ENCODE measurements around the gene MMP24.
"Not testable (repeated sequence)": the region's sequence is repeated elsewhere in the genome, so short reads cannot be mapped to it uniquely, and the experiment has no call there.

The MMP24 gene

GRCh38 chr20:35216541-35216940 is 9.9 kb upstream of the MMP24 start:
- no peak for DNase-seq (ENCODE audit: low read depth in 1 of 2, low spot score in 1 of 2)

- no peak for DNase-seq (ENCODE audit: low read depth in 1 of 2, low spot score in 1 of 2)
Measured at GRCh38 chr20:35223941-35224340, 2.5 kb upstream of the MMP24 start.

- no peak for DNase-seq (ENCODE audit: low read depth in 1 of 2, low spot score in 1 of 2)
Measured at GRCh38 chr20:35224536-35224935, 2.0 kb upstream of the MMP24 start.

DNA sequence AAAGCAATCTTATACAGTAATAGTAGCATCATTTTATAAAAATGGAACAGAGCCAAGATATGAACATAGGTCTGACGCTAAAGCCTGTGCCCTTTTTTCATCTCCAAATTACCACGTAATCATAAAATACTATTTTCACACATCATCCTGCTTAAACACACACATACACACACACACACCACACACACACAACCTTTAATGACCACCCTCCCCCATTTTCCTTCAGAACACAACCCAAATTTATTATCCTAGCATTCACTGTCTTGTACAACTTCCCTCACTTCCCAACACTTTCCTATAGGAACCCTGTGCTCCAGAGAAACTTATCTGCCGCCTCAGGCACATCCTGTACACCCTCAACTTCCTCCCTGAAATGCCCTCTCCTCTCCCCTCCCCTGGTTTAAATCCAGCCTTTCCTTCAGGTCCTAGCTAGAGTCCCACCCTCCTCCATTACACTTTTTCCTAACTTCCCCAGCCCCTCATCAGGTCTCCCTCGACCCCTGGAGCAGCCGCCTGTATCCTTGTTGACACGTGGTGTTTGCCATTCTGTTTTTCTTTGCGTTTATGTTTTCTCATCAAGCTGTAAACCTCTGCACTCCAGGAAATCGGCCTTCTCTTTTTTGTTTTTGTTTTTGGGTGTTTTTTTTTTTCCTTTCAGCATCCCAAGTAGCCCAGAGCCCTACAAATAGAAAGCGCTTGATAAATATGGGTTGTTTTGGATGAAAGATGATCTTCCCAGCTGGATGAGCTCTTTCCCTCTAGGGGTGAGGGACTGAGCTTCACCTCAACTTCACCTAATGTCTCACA is 968 bp upstream of the MMP24 start:
- no peak for DNase-seq (ENCODE audit: low read depth in 1 of 2, low spot score in 1 of 2)

DNA sequence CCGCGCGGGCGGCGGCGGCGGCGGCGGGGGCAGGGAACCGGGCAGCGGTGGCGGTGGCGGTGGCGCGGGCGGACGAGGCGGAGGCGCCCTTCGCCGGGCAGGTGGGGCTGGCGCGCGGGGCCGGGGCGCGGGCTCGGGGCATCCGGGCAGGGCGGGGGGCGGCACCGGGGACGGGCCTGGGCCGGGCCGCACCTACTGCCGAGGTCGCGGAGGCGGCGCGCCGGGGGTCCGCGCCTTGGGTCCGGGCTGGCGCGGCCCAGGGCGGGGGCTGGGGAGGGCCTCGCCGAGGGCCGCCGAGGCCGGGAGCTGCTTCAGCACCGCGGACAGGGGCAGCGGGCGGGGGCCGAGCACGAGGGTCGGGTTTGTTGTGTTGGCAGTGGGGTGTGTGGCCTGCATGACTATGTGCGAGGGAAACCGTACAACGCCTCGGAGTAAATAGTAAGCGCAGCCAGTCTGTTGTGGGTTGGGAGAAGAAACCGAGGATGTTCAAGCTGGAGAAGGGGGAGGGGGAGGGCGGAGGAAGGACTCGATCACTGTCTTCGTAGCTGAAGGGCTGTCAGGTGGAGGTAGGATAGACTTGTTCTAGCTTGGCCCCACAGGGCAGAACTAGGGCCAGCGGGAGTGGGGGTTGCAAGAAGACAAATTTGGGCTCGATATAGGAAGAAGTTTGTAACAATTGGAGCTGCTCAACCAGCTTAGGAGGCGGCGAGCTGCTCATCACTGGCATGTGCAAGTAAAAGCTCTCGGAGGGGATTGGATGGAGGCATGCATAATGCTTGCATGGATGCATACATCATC is 593 bp downstream of the MMP24 start:
- DNase-seq (ENCODE audit: low read depth in 1 of 2, low spot score in 1 of 2): peak in 1 of 2 donors; percentile 42

DNA sequence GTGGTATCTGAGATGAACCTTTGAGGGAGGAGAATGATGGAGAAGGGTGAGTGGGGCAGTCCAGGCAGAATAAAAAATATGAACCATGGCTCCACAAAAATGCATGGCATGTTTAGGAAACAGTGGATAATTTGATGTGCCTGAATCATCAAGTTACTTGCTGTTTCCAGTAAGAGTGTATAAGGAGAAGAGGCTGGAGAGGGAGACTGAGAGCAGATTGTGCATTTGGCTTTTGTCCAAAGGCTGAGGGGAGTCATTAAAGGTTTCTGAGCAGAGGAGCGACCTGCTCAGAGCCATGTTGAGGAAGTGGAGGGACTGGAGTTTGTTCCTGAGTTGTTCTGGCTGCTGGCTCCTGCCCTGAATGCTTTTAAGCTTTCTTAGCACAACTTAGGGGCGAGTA is 6.1 kb downstream of the MMP24 start:
- DNase-seq (ENCODE audit: low read depth in 1 of 2, low spot score in 1 of 2): no peak

- DNase-seq (ENCODE audit: low read depth in 1 of 2, low spot score in 1 of 2): no peak
Measured at GRCh38 chr20:35235881-35236280, 9.4 kb downstream of the MMP24 start.

DNA sequence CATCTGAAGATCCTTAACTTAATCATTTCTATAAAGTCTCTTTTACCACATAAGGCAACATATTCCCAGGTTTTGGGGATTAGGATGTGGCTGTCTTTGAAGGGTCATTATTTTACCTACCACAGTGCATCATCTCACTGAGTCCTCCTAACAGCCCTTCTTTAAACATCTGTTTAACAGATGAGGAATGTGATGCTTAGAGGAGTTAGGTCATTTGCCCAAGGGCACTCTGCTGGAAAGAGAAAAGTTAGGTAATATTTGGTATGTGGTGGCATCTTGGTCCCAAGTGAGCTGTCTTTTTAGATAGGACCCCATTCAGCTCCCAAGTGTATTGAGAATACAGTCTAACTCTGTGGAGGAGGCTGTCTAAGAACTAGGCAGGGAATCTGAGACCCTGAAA is 11.0 kb downstream of the MMP24 start:
- no peak for DNase-seq (ENCODE audit: low read depth in 1 of 2, low spot score in 1 of 2)

- no peak for DNase-seq (ENCODE audit: low read depth in 1 of 2, low spot score in 1 of 2)
Measured at GRCh38 chr20:35238170-35238569, 11.7 kb downstream of the MMP24 start.

GRCh38 chr20:35238735-35239134 is 12.2 kb downstream of the MMP24 start:
- no peak for DNase-seq (ENCODE audit: low read depth in 1 of 2, low spot score in 1 of 2)

DNA sequence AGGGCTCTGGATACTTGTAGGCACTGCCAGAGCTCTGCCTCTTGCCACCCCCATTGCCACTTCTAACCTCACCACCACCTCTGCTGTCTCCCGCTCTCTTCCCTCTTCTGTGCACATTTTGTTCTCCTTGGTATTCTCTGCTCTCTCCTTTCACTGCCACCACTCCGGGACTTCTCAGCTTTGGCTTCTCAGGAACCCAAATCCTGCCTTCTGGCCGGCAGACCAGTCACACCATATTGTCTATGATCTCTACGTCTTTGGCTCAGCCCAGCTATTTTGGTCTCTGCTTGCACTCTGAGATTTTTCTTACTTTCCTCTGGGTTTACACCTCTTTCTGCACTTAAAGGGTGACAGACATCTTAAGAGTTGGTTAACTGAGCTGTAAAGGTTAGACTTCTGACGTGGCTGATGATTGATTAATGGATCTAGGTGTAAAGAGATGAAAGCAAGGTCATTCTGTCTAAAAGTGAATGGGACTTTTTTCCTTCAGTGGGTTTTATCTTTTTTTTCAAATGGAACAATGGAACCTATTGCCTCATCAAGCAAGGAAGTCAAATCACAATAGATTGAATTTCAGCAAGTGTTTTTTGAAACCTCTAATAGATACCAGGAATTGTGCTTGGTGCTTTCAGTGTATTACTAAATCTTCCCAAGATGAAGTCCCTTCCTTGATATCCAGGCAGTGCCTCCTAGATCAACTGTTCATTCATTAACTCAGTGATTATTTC is 13.8 kb downstream of the MMP24 start:
- no peak for DNase-seq (ENCODE audit: low read depth in 1 of 2, low spot score in 1 of 2)

GRCh38 chr20:35240811-35241293 is 14.4 kb downstream of the MMP24 start:
- no peak for DNase-seq (ENCODE audit: low read depth in 1 of 2, low spot score in 1 of 2)

DNA sequence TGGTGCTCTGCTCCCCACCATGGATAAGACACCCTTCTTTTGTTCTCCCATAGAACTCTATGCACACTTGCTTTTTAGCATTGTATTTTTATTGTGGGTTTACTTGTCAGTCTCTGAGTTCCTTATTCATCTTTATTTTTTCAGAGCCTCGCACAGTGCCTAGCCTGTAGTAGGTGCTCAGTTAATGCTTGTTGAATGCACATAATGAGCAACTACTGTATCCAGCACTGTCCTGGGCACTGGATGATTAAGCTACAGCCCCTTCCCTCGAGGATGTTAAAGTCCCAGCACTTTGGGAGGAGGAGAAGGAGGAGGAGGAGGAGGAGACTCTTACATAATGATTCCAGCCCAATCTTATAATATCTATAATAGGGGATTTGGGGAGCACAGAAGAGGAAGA is 16.8 kb downstream of the MMP24 start:
- no peak for DNase-seq (ENCODE audit: low read depth in 1 of 2, low spot score in 1 of 2)

DNA sequence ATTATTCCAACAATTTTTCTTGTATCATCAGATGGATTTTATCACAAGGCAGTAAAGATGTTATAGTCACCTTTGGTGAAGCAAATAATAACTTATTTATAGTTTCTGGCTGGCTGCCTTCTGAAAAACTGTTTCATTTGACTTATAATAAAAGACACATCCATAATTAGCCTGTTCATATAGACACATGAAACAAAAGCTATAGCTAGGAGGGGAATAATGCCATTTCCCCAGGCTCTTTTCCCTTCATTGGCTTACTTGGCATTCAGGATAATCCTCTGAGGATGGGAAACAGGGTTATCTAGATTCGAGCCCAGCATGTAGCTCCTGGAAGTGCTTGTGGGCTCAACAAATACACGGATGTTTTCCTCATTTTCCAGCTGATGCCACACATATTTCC is 17.5 kb downstream of the MMP24 start:
- no peak for DNase-seq (ENCODE audit: low read depth in 1 of 2, low spot score in 1 of 2)

DNA sequence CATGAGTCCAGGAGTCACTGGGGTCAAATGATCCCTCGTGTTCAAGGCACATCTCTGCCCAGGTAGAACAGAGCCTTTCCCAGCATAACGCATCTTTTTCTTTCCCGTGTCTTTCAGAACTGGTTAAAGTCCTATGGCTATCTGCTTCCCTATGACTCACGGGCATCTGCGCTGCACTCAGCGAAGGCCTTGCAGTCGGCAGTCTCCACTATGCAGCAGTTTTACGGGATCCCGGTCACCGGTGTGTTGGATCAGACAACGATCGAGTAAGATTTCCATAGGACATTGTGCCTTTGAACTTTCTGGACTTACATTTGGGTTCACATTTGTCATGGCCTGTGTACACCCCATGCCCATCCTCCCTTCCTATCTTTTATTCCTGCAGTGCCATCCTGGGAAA is 20.2 kb downstream of the MMP24 start:
- no peak for DNase-seq (ENCODE audit: low read depth in 1 of 2, low spot score in 1 of 2)

- DNase-seq (ENCODE audit: low read depth in 1 of 2, low spot score in 1 of 2): no peak
Measured at GRCh38 chr20:35248641-35249475, 22.4 kb downstream of the MMP24 start.

GRCh38 chr20:35251613-35251940 is 25.1 kb downstream of the MMP24 start:
- no peak for DNase-seq (ENCODE audit: low read depth in 1 of 2, low spot score in 1 of 2)

DNA sequence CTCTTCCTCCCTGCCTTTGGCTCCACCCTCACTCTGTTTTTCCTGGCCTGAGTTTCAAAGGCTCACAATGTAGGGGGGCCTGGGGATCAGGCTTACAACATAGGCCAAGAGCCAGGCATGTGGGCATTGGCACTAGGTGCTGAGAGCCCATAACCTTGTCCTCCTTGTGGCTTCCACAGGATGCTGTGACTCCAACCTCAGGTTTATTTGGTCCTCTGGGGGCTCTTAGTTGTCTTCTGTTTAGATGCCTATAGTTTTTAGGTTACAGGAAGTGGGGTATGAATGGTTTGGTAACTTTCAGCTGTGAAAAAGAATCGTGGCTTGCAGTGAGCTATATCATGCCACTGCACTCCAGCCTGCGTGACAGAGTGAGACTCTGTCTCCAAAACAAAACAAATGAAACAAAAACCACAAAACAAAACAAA is 25.6 kb downstream of the MMP24 start:
- no peak for DNase-seq (ENCODE audit: low read depth in 1 of 2, low spot score in 1 of 2)

DNA sequence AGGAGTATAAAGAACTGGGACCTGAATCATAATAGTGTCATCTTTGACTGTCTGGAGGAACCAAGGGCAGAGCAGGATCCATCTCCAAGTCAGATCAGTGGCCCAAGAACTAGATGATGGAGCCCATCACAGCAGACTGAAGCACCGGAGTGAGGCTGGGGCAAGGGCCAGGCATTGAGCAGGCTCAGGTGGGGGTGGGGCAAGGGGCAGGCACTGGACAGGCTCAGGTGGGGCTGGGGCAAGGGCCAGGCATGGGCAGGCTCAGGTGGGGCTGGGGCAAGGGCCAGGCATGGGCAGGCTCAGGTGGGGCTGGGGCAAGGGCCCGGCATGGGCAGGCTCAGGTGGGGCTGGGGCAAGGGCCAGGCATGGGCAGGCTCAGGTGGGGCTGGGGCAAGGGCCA is 26.1 kb downstream of the MMP24 start:
- not testable (repeated sequence) for DNase-seq (ENCODE audit: low read depth in 1 of 2, low spot score in 1 of 2)

DNA sequence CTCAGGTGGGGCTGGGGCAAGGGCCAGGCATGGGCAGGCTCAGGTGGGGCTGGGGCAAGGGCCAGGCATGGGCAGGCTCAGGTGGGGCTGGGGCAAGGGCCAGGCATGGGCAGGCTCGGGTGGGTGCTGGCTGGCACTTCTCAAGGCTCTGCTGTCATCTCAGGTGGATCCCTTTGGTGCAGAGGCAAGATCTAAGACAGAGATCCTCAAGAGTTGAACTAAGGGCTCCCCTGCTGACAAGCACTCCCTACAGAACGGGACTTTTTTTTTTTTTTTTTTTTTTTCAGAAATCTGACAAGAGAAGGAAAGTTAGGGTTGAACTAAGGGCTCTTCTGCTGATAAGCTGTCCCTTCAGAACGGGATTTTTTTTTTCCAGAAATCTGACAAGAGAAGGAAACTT is 26.5 kb downstream of the MMP24 start:
- no peak for DNase-seq (ENCODE audit: low read depth in 1 of 2, low spot score in 1 of 2)

GRCh38 chr20:35254448-35254999 is 28.0 kb downstream of the MMP24 start:
- no peak for DNase-seq (ENCODE audit: low read depth in 1 of 2, low spot score in 1 of 2)

Measured in stimulated activated CD4-positive, alpha-beta T cell treated with anti-CD3 and anti-CD28 coated beads, Interleukin-15, amount 100 ng/mL, for 1 hour (primary cell).